ENCODE results near the gene TNN. TPM values are rescaled to one million over a fixed set of nuclear protein-coding genes. Genes with fewer than 3 reads are reported as not detected.

TNN gene
- total RNA-seq, 1 experiment from 2014 or later = not detected

- H3F3A ChIP-seq (ENCODE audit: low read length, unreplicated experiment) = no peaks in the 10 kb centered on the region
- H3K4me3 ChIP-seq (ENCODE audit: low read length) = no peak overlapping the region
- H3K36me3 ChIP-seq (ENCODE audit: low read depth, low read length) = no peaks in the 10 kb centered on the region
- H3K79me2 ChIP-seq (ENCODE audit: low read length) = peaks cover 9% of the 10 kb centered on the region
- peaks cover 7% of the 10 kb centered on the region for H3K4me1 ChIP-seq (ENCODE audit: insufficient read depth, low read length)
- no peak overlapping the region for H3K9ac ChIP-seq (ENCODE audit: low read length)
- POLR2A ChIA-PET (ENCODE audit: unreplicated experiment) = no interaction called here
- H3K9me3 ChIP-seq (ENCODE audit: low read length) = no peaks in the 10 kb centered on the region
- no peak overlapping the region for H2AFZ ChIP-seq (ENCODE audit: low read length)
- CTCF ChIA-PET = no interaction called here
- no peaks in the 10 kb centered on the region for H3K27me3 ChIP-seq (ENCODE audit: low read length)
- TF ChIP-seq, protein P1, sequence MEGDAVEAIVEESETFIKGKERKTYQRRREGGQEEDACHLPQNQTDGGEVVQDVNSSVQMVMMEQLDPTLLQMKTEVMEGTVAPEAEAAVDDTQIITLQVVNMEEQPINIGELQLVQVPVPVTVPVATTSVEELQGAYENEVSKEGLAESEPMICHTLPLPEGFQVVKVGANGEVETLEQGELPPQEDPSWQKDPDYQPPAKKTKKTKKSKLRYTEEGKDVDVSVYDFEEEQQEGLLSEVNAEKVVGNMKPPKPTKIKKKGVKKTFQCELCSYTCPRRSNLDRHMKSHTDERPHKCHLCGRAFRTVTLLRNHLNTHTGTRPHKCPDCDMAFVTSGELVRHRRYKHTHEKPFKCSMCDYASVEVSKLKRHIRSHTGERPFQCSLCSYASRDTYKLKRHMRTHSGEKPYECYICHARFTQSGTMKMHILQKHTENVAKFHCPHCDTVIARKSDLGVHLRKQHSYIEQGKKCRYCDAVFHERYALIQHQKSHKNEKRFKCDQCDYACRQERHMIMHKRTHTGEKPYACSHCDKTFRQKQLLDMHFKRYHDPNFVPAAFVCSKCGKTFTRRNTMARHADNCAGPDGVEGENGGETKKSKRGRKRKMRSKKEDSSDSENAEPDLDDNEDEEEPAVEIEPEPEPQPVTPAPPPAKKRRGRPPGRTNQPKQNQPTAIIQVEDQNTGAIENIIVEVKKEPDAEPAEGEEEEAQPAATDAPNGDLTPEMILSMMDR (conservative IDR thresholded peaks at IDR 0.05; ENCODE audit: low read depth, low read length) = no peak
- no peak for TF ChIP-seq EZH2phosphoT487 (IDR thresholded peaks at IDR 0.05; ENCODE audit: borderline replicate concordance, low read length)
- ATAC-seq (no peak), DNase-seq (no peak)
- intact Hi-C loops (cut with micrococcal nuclease) = no loop called here
- H3K27ac ChIP-seq (ENCODE audit: low read length) = no peak overlapping the region
- BruUV-seq (replicated peaks) = no TSS peak
- peaks cover 7% of the 10 kb centered on the region; the same call in 1 of the 2 replicates for H4K20me1 ChIP-seq (ENCODE audit: low read length)
- no peak overlapping the region for H3K4me2 ChIP-seq (ENCODE audit: low read length)
- no peaks in the 10 kb centered on the region for H3K9me2 ChIP-seq (replicated peaks; ENCODE audit: low read length)
These were observed 118.3 kb downstream of the TNN start for GRCh38 chr1:175185903-175186302.

- Histone ChIP-seq H3K4me1 (ENCODE audit: insufficient read depth, low read length) (peaks cover 13% of the 10 kb centered on the region), H3K9ac (ENCODE audit: low read length) (no peak overlapping the region), H3K9me3 (ENCODE audit: low read length) (no peaks in the 10 kb centered on the region), H3K36me3 (ENCODE audit: low read depth, low read length) (no peaks in the 10 kb centered on the region), H3F3A (ENCODE audit: low read length, unreplicated experiment) (no peaks in the 10 kb centered on the region), H2AFZ (ENCODE audit: low read length) (no peak overlapping the region), H4K20me1 (ENCODE audit: low read length) (peaks cover 14% of the 10 kb centered on the region; the same call in 1 of the 2 replicates), H3K79me2 (ENCODE audit: low read length) (peaks cover 16% of the 10 kb centered on the region), H3K4me3 (ENCODE audit: low read length) (no peak overlapping the region), H3K9me2 (replicated peaks; ENCODE audit: low read length) (no peaks in the 10 kb centered on the region), H3K27me3 (ENCODE audit: low read length) (no peaks in the 10 kb centered on the region), H3K27ac (ENCODE audit: low read length) (no peak overlapping the region), H3K4me2 (ENCODE audit: low read length) (no peak overlapping the region)
- ChIA-PET CTCF (no interaction called here), POLR2A (ENCODE audit: unreplicated experiment) (no interaction called here)
- DNase-seq (no peak), ATAC-seq (no peak)
- no TSS peak for BruUV-seq (replicated peaks)
- TF ChIP-seq, protein P1 (conservative IDR thresholded peaks at IDR 0.05; ENCODE audit: low read depth, low read length) = no peak
- TF ChIP-seq EZH2 (IDR thresholded peaks at IDR 0.05; ENCODE audit: low read length, unreplicated experiment) = no peak
- no peak for TF ChIP-seq EZH2phosphoT487 (IDR thresholded peaks at IDR 0.05; ENCODE audit: borderline replicate concordance, low read length)
- intact Hi-C loops (cut with micrococcal nuclease) = no loop called here
These were observed 119.0 kb downstream of the TNN start for GRCh38 chr1:175186433-175187160.

- no peaks in the 10 kb centered on the region for H3K9me3 ChIP-seq (ENCODE audit: low read length)
- DNase-seq (no peak), ATAC-seq (no peak)
- ChIA-PET CTCF (no interaction called here), POLR2A (ENCODE audit: unreplicated experiment) (interaction anchor here (0.7 kb wide), 1 partner anchor 28 kb away, joined by 3 read pairs; no protein-coding TSS in a partner anchor)
- peaks cover 20% of the 10 kb centered on the region for H3K79me2 ChIP-seq (ENCODE audit: low read length)
- intact Hi-C loops (cut with micrococcal nuclease) = no loop called here
- TF ChIP-seq, protein P1 (conservative IDR thresholded peaks at IDR 0.05; ENCODE audit: low read depth, low read length) = no peak
- TF ChIP-seq EZH2 (IDR thresholded peaks at IDR 0.05; ENCODE audit: low read length, unreplicated experiment) (no peak), EZH2phosphoT487 (IDR thresholded peaks at IDR 0.05; ENCODE audit: borderline replicate concordance, low read length) (no peak)
- no peak overlapping the region for H3K4me3 ChIP-seq (ENCODE audit: low read length)
- no TSS peak for BruUV-seq (replicated peaks)
- H3K4me2 ChIP-seq (ENCODE audit: low read length) = no peak overlapping the region
- H3K4me1 ChIP-seq (ENCODE audit: insufficient read depth, low read length) = peaks cover 22% of the 10 kb centered on the region
- H3K9ac ChIP-seq (ENCODE audit: low read length) = no peak overlapping the region
- H3K9me2 ChIP-seq (replicated peaks; ENCODE audit: low read length) = no peaks in the 10 kb centered on the region
- no peak overlapping the region for H2AFZ ChIP-seq (ENCODE audit: low read length)
- H3K36me3 ChIP-seq (ENCODE audit: low read depth, low read length) = no peaks in the 10 kb centered on the region
- no peak overlapping the region for H3K27ac ChIP-seq (ENCODE audit: low read length)
- H3K27me3 ChIP-seq (ENCODE audit: low read length) = no peaks in the 10 kb centered on the region
- H3F3A ChIP-seq (ENCODE audit: low read length, unreplicated experiment) = peaks cover 4% of the 10 kb centered on the region
- H4K20me1 ChIP-seq (ENCODE audit: low read length) = peaks cover 14% of the 10 kb centered on the region; the same call in 1 of the 2 replicates
These were observed 121.3 kb downstream of the TNN start for GRCh38 chr1:175188936-175189335.
